K562 (cell line): ENCODE measurements around the gene B3GNT4.

Source experiments
- ARID4B ChIP-seq: sonication (generic); formaldehyde crosslinking; IDR thresholded peaks from 2 replicates; pipeline ENCODE4 v1.8.0; 2022; ENCODE audit warnings: mild to moderate bottlenecking, missing genetic modification reagents
- EZH2 ChIP-seq: IDR thresholded peaks from 2 replicates; pipeline ENCODE4 v1.6.1; 2012; ENCODE audit warnings: low read depth, mild to moderate bottlenecking, inconsistent platforms, low read length, borderline replicate concordance
- FOXJ2 ChIP-seq: fragments of 200-800 bp; sonication (Bioruptor generic); IDR thresholded peaks from 2 replicates; pipeline ENCODE4 v1.6.1; 2016; ENCODE audit warnings: missing genetic modification characterization, missing compliant biosample characterization
- GABPB1 ChIP-seq: sonication (generic); formaldehyde crosslinking; IDR thresholded peaks from 2 replicates; pipeline ENCODE4 v1.8.0; 2022; ENCODE audit warnings: mild to moderate bottlenecking, missing genetic modification reagents
- HDAC3 ChIP-seq: fragments of 450-650 bp; IDR thresholded peaks from 2 replicates; pipeline ENCODE4 v1.6.1; 2018; ENCODE audit warnings: borderline replicate concordance, mild to moderate bottlenecking, moderate library complexity; ENCODE audit not compliant: partially characterized antibody
- MYC ChIP-seq, 2 experiments: fragments of 250-450 bp in 1 of 2; sonication (Bioruptor Pico) in 1 of 2; IDR thresholded peaks; 2 replicates each; pipeline versions ENCODE4 v1.5.1 to v1.6.1; 2012 to 2021; ENCODE audit warnings: low read depth in 2 of 2, borderline replicate concordance in 1 of 2, improper control_type of control experiment in 1 of 2, low read length in 1 of 2, mild to moderate bottlenecking in 1 of 2, moderate library complexity in 1 of 2
- POLR2AphosphoS5 ChIP-seq: IDR thresholded peaks from 2 replicates; pipeline ENCODE4 v1.6.1; 2011; ENCODE audit warnings: mild to moderate bottlenecking, low read depth, low read length, moderate library complexity; ENCODE audit not compliant: control insufficient read depth, insufficient read depth
- TEAD2 ChIP-seq: fragments of 450-650 bp; IDR thresholded peaks from 2 replicates; pipeline ENCODE4 v1.6.1; 2016; ENCODE audit warnings: missing genetic modification characterization, control low read depth, missing compliant biosample characterization
- ZKSCAN1 ChIP-seq: fragments of 150-350 bp; IDR thresholded peaks from 2 replicates; pipeline ENCODE4 v1.6.1; 2016; ENCODE audit warnings: low read depth, low read length
- ZNF398 ChIP-seq: fragments of 250-450 bp; sonication (Bioruptor Pico); IDR thresholded peaks from 2 replicates; pipeline ENCODE4 v1.8.0; 2021; ENCODE audit warnings: moderate library complexity, mild to moderate bottlenecking, inconsistent platforms
- TF ChIP-seq, protein P1 (sequence below): sonication (generic); formaldehyde crosslinking; IDR thresholded peaks from 2 replicates; pipeline ENCODE4 v1.8.0; 2022; ENCODE audit warnings: mild to moderate bottlenecking, missing genetic modification reagents
- TF ChIP-seq, protein P2 (sequence below): sonication (generic); formaldehyde crosslinking; IDR thresholded peaks from 2 replicates; pipeline ENCODE4 v1.8.0; 2023; ENCODE audit warnings: mild to moderate bottlenecking, missing genetic modification reagents

DNA sequence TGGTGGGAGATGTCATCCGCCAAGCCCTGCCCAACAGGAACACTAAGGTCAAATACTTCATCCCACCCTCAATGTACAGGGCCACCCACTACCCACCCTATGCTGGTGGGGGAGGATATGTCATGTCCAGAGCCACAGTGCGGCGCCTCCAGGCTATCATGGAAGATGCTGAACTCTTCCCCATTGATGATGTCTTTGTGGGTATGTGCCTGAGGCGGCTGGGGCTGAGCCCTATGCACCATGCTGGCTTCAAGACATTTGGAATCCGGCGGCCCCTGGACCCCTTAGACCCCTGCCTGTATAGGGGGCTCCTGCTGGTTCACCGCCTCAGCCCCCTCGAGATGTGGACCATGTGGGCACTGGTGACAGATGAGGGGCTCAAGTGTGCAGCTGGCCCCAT lies 3.5 kb downstream of the B3GNT4 start:
- no peak for TF ChIP-seq EZH2
- TF ChIP-seq ZKSCAN1 = no peak
- TF ChIP-seq HDAC3 = no peak
- TF ChIP-seq MYC (IDR thresholded peaks at IDR 0.05; ENCODE audit: low read depth, low read length) = no peak
- no peak for TF ChIP-seq MYC (CRISPR knock-in tag; IDR thresholded peaks at IDR 0.05; ENCODE audit: borderline replicate concordance, low read depth)
- TF ChIP-seq FOXJ2 (tag) = no peak
- no peak for TF ChIP-seq ZNF398 (CRISPR knock-in tag)
- no peak for TF ChIP-seq POLR2AphosphoS5
- TF ChIP-seq GABPB1 (CRISPR knock-in tag) = no peak
- TF ChIP-seq, protein P1, sequence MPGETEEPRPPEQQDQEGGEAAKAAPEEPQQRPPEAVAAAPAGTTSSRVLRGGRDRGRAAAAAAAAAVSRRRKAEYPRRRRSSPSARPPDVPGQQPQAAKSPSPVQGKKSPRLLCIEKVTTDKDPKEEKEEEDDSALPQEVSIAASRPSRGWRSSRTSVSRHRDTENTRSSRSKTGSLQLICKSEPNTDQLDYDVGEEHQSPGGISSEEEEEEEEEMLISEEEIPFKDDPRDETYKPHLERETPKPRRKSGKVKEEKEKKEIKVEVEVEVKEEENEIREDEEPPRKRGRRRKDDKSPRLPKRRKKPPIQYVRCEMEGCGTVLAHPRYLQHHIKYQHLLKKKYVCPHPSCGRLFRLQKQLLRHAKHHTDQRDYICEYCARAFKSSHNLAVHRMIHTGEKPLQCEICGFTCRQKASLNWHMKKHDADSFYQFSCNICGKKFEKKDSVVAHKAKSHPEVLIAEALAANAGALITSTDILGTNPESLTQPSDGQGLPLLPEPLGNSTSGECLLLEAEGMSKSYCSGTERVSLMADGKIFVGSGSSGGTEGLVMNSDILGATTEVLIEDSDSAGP (CRISPR knock-in tag) = no peak
- TF ChIP-seq ARID4B (CRISPR knock-in tag) = no peak
- TF ChIP-seq, protein P2, sequence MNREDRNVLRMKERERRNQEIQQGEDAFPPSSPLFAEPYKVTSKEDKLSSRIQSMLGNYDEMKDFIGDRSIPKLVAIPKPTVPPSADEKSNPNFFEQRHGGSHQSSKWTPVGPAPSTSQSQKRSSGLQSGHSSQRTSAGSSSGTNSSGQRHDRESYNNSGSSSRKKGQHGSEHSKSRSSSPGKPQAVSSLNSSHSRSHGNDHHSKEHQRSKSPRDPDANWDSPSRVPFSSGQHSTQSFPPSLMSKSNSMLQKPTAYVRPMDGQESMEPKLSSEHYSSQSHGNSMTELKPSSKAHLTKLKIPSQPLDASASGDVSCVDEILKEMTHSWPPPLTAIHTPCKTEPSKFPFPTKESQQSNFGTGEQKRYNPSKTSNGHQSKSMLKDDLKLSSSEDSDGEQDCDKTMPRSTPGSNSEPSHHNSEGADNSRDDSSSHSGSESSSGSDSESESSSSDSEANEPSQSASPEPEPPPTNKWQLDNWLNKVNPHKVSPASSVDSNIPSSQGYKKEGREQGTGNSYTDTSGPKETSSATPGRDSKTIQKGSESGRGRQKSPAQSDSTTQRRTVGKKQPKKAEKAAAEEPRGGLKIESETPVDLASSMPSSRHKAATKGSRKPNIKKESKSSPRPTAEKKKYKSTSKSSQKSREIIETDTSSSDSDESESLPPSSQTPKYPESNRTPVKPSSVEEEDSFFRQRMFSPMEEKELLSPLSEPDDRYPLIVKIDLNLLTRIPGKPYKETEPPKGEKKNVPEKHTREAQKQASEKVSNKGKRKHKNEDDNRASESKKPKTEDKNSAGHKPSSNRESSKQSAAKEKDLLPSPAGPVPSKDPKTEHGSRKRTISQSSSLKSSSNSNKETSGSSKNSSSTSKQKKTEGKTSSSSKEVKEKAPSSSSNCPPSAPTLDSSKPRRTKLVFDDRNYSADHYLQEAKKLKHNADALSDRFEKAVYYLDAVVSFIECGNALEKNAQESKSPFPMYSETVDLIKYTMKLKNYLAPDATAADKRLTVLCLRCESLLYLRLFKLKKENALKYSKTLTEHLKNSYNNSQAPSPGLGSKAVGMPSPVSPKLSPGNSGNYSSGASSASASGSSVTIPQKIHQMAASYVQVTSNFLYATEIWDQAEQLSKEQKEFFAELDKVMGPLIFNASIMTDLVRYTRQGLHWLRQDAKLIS (CRISPR knock-in tag) = no peak
- TF ChIP-seq TEAD2 (tag) = no peak
